A673 (cell line): Measurements from ENCODE around the gene TEX26.

Source experiments
- EZH2 ChIP-seq: fragments of 200-600 bp; sonication (generic); IDR thresholded peaks from 2 replicates; pipeline ENCODE4 v1.6.1; 2017; ENCODE audit warnings: borderline replicate concordance, low read depth, mild to moderate bottlenecking, mixed read lengths, antibody characterized with exemption, low read length; ENCODE audit not compliant: poor library complexity, severe bottlenecking
- TF ChIP-seq, protein P1 (sequence below): fragments of 300-800, 200-600 bp; sonication (generic); conservative IDR thresholded peaks from 2 replicates; pipeline ENCODE4 v1.5.1; 2017; ENCODE audit warnings: low read depth, mild to moderate bottlenecking, antibody characterized with exemption, low read length, moderate library complexity, mixed read lengths

DNA sequence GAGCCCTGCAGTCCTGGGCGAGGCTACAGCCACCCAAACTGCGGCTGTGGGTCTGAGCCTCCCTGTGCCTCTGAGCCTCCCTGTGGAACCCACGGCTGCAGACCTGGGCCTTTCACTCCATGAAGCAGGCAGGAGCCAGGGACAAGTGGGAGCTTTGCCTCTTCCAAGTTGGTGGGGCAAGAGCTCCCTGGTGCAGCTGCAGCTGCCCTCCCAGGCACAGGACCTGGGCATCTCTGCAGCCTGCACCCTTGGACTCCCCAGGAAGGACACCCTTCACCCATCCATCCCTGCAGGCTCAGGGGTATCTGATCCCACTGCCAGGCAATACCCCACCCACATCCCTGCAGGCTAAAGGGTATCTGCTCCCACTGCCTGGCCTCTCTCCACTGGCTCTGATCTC lies 2.3 kb downstream of the TEX26 start:
- TF ChIP-seq, protein P1, sequence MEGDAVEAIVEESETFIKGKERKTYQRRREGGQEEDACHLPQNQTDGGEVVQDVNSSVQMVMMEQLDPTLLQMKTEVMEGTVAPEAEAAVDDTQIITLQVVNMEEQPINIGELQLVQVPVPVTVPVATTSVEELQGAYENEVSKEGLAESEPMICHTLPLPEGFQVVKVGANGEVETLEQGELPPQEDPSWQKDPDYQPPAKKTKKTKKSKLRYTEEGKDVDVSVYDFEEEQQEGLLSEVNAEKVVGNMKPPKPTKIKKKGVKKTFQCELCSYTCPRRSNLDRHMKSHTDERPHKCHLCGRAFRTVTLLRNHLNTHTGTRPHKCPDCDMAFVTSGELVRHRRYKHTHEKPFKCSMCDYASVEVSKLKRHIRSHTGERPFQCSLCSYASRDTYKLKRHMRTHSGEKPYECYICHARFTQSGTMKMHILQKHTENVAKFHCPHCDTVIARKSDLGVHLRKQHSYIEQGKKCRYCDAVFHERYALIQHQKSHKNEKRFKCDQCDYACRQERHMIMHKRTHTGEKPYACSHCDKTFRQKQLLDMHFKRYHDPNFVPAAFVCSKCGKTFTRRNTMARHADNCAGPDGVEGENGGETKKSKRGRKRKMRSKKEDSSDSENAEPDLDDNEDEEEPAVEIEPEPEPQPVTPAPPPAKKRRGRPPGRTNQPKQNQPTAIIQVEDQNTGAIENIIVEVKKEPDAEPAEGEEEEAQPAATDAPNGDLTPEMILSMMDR = no peak
- no peak for TF ChIP-seq EZH2
